SK-N-SH treated with all-trans-retinoic acid at 6 μM for 48 hours (cell line): Measurements from ENCODE around the gene GRAP2.

ENCODE experiments used
- ATAC-seq: fragments of 200-7000 bp; cut with Tn5 transposase; 3 replicates; pipeline ENCODE4 v1.9.1; 2020; ENCODE audit warnings: mild to moderate bottlenecking, moderate library complexity
- BACH2 ChIP-seq: fragments of 250-450 bp; sonication (Bioruptor Pico); IDR thresholded peaks from 2 replicates; pipeline ENCODE4 v1.9.0; 2021; ENCODE audit warnings: mild to moderate bottlenecking, borderline replicate concordance
- CSDC2 ChIP-seq: fragments of 250-450 bp; sonication (Bioruptor Pico); IDR thresholded peaks from 2 replicates; pipeline ENCODE4 v1.5.0; 2020; ENCODE audit warnings: mild to moderate bottlenecking, moderate library complexity
- CSRNP3 ChIP-seq: fragments of 250-450 bp; sonication (Bioruptor Pico); IDR thresholded peaks from 2 replicates; pipeline ENCODE4 v1.5.1; 2021; ENCODE audit warnings: mild to moderate bottlenecking, moderate library complexity
- ESRRG ChIP-seq: fragments of 250-450 bp; sonication (Bioruptor Pico); IDR thresholded peaks from 2 replicates; pipeline ENCODE4 v1.6.1; 2021; ENCODE audit warnings: mild to moderate bottlenecking
- GLIS3 ChIP-seq: fragments of 250-450 bp; sonication (Bioruptor Pico); IDR thresholded peaks from 2 replicates; pipeline ENCODE4 v1.5.0; 2020; ENCODE audit warnings: mild to moderate bottlenecking, moderate library complexity
- ISL1 ChIP-seq: fragments of 250-450 bp; sonication (Bioruptor Pico); IDR thresholded peaks from 2 replicates; pipeline ENCODE4 v2.1.2; 2022; ENCODE audit warnings: mild to moderate bottlenecking, moderate library complexity
- OSR1 ChIP-seq: fragments of 250-450 bp; sonication (Bioruptor Pico); IDR thresholded peaks from 2 replicates; pipeline ENCODE4 v1.8.0; 2022; ENCODE audit warnings: moderate library complexity, mild to moderate bottlenecking, inconsistent platforms
- PATZ1 ChIP-seq: fragments of 250-450 bp; sonication (Bioruptor Pico); IDR thresholded peaks from 2 replicates; pipeline ENCODE4 v1.8.0; 2020; ENCODE audit warnings: mild to moderate bottlenecking, moderate library complexity, borderline replicate concordance
- POU6F1 ChIP-seq: fragments of 250-450 bp; sonication (Bioruptor Pico); IDR thresholded peaks from 2 replicates; pipeline ENCODE4 v1.8.0; 2021; ENCODE audit warnings: low read depth, mild to moderate bottlenecking, moderate library complexity, borderline replicate concordance
- PPARA ChIP-seq: fragments of 250-450 bp; sonication (Bioruptor Pico); IDR thresholded peaks from 2 replicates; pipeline ENCODE4 v1.5.0; 2020; ENCODE audit warnings: mild to moderate bottlenecking, borderline replicate concordance
- RARB ChIP-seq: fragments of 250-450 bp; sonication (Bioruptor Pico); IDR thresholded peaks from 2 replicates; pipeline ENCODE4 v1.8.0; 2021; ENCODE audit warnings: mild to moderate bottlenecking, moderate library complexity
- TCF4 ChIP-seq: fragments of 250-450 bp; sonication (Bioruptor Pico); IDR thresholded peaks from 2 replicates; pipeline ENCODE4 v1.8.0; 2021; ENCODE audit warnings: mild to moderate bottlenecking, moderate library complexity, borderline replicate concordance
- TOX ChIP-seq: fragments of 250-450 bp; sonication (Bioruptor Pico); IDR thresholded peaks from 2 replicates; pipeline ENCODE4 v1.8.0; 2021; ENCODE audit warnings: mild to moderate bottlenecking, moderate library complexity, borderline replicate concordance
- TSHZ2 ChIP-seq: fragments of 250-450 bp; sonication (Bioruptor Pico); IDR thresholded peaks from 2 replicates; pipeline ENCODE4 v1.5.0; 2020; ENCODE audit warnings: mild to moderate bottlenecking, moderate library complexity
- ZC3H10 ChIP-seq: fragments of 250-450 bp; sonication (Bioruptor Pico); IDR thresholded peaks from 2 replicates; pipeline ENCODE4 v1.5.1; 2021; ENCODE audit warnings: mild to moderate bottlenecking, moderate library complexity
- ZFP3 ChIP-seq: fragments of 250-450 bp; sonication (Bioruptor Pico); IDR thresholded peaks from 2 replicates; pipeline ENCODE4 v1.5.0; 2020; ENCODE audit warnings: mild to moderate bottlenecking, moderate library complexity
- ZFP30 ChIP-seq: fragments of 450-650 bp; formaldehyde crosslinking; IDR thresholded peaks from 2 replicates; pipeline ENCODE4 v1.5.0; 2022; ENCODE audit warnings: mild to moderate bottlenecking, moderate library complexity
- ZNF565 ChIP-seq: fragments of 450-650 bp; formaldehyde crosslinking; conservative IDR thresholded peaks from 2 replicates; pipeline ENCODE4 v1.5.0; 2020; ENCODE audit warnings: low read depth, mild to moderate bottlenecking, moderate library complexity
- ZNF70 ChIP-seq: fragments of 450-650 bp; formaldehyde crosslinking; IDR thresholded peaks from 2 replicates; pipeline ENCODE4 v1.5.0; 2020; ENCODE audit warnings: mild to moderate bottlenecking, moderate library complexity

Gene GRAP2

GRCh38 chr22:40018051-40018450 lies 117.2 kb downstream of the GRAP2 start:
- TF ChIP-seq GLIS3 (CRISPR knock-in tag) = no peak
- no peak for TF ChIP-seq RARB (CRISPR knock-in tag)
- no peak for TF ChIP-seq OSR1 (CRISPR knock-in tag)
- no peak for TF ChIP-seq ZFP30 (CRISPR knock-in tag)
- TF ChIP-seq ZC3H10 (CRISPR knock-in tag) = no peak
- no peak for TF ChIP-seq TSHZ2 (CRISPR knock-in tag)
- TF ChIP-seq CSRNP3 (CRISPR knock-in tag) = no peak
- TF ChIP-seq TOX = no peak
- TF ChIP-seq ZNF565 = no peak
- TF ChIP-seq PPARA (CRISPR knock-in tag) = no peak
- TF ChIP-seq TCF4 (CRISPR knock-in tag) = no peak
- TF ChIP-seq PATZ1 (CRISPR knock-in tag) = no peak
- TF ChIP-seq BACH2 (CRISPR knock-in tag) = no peak
- TF ChIP-seq ZFP3 (CRISPR knock-in tag) = no peak
- ATAC-seq = no peak

- TF ChIP-seq POU6F1 (no peak), CSDC2 (CRISPR knock-in tag) (no peak), OSR1 (CRISPR knock-in tag) (no peak), ISL1 (CRISPR knock-in tag) (no peak), GLIS3 (CRISPR knock-in tag) (no peak), ESRRG (CRISPR knock-in tag) (no peak), TOX (no peak)
- TF ChIP-seq, all 23 proteins: peak for 0
- ATAC-seq = no peak
Measured at GRCh38 chr22:40019100-40019499, 118.2 kb downstream of the GRAP2 start.

- TF ChIP-seq GLIS3 (CRISPR knock-in tag) (no peak), RARB (CRISPR knock-in tag) (no peak), TSHZ2 (CRISPR knock-in tag) (no peak), ZC3H10 (CRISPR knock-in tag) (no peak), ISL1 (CRISPR knock-in tag) (no peak), ZFP3 (CRISPR knock-in tag) (no peak), ESRRG (CRISPR knock-in tag) (no peak), ZNF70 (CRISPR knock-in tag) (no peak), OSR1 (CRISPR knock-in tag) (no peak), CSDC2 (CRISPR knock-in tag) (no peak), ZNF565 (no peak)
- ATAC-seq = no peak
Measured at GRCh38 chr22:40020956-40021355, 120.1 kb downstream of the GRAP2 start.
